SK-N-DZ (cell line): Measurements from ENCODE around the gene PAF1.
A peak's percentile ranks its signal among the peaks of the same experiment; 100 is the strongest.

ENCODE experiments used
- DNase-seq: peaks from one replicate; pipeline ENCODE4 v3.0.0-alpha.2; 2015; ENCODE audit warnings: low spot score

Gene PAF1

DNA sequence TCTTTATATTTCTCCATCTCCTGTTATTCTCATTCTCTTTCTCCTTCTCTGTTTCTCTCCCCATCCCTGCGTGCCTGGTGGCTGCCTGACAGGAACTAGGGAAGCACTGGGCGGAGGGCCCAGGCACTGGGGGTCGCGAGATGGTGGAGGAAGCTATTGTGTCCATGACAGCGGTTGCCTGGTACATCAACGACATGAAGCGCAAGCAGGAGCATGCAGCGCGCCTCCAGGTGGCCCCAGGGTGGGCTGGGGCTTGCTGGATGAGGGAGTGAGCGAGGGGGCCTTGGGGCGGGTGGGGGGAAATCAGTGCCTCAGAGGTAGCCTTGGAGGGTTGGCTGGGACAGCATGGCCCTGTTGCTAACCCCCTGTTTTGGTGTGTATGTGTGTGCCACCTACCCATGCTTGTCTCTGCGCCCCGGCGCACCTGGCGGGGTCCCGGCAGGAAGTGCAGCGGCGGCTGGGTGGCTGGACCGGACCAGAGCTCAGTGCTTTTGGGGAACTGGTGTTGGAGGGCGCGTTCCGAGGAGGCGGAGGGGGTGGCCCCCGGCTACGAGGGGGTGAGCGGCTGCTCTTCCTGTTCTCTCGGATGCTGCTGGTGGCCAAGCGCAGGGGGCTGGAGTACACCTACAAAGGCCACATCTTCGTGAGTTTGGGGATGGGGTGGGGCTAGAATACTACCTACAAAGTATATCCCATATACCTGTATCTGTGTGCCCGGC, 26.7 kb upstream of the PAF1 start:
- DNase-seq, result no peak

DNA sequence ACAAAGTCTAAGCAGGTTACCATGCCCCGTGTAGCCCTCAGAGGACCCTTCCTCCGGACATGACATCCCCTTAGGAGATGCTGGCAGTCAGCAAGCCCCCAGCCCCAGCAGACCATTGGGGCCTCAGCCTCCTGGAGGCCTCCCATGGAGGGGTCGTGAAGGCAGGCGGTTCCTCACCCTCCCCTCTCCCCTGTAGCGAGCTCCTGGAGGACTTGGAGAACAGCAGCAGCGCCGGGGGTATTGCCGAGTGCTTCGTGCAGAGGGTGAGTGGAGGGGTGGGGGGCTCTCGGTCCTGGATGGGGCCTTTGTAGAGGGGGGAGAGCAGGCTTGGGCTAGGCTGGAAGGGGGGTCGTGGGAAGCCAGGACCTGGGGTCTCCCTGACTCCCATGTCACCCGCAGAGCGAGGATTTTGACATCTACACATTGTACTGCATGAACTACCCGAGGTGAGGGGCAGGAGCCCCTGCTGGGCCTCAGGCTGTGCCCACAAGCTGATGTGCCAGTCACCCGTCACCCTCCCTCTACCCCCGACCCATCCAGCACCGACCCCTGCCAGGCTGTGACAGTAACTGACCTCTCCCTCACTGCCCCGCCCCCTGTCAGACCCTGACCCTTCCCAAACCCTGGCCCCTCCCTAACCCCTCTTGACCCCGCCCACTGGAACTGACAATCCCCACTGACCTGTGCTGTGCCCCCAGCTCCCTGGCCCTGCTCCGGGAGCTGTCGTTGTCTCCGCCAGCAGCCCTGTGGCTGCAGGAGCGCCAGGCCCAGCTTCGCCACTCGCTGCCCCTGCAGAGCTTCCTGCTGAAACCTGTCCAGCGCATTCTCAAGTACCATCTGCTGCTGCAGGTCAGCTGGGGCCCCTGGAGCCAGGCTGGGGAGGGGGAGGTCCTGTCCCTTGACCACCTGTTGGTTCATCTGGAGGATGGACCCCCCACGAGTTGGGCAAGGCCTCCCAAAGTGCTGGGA, 25.5 kb upstream of the PAF1 start:
- no peak for DNase-seq

DNA sequence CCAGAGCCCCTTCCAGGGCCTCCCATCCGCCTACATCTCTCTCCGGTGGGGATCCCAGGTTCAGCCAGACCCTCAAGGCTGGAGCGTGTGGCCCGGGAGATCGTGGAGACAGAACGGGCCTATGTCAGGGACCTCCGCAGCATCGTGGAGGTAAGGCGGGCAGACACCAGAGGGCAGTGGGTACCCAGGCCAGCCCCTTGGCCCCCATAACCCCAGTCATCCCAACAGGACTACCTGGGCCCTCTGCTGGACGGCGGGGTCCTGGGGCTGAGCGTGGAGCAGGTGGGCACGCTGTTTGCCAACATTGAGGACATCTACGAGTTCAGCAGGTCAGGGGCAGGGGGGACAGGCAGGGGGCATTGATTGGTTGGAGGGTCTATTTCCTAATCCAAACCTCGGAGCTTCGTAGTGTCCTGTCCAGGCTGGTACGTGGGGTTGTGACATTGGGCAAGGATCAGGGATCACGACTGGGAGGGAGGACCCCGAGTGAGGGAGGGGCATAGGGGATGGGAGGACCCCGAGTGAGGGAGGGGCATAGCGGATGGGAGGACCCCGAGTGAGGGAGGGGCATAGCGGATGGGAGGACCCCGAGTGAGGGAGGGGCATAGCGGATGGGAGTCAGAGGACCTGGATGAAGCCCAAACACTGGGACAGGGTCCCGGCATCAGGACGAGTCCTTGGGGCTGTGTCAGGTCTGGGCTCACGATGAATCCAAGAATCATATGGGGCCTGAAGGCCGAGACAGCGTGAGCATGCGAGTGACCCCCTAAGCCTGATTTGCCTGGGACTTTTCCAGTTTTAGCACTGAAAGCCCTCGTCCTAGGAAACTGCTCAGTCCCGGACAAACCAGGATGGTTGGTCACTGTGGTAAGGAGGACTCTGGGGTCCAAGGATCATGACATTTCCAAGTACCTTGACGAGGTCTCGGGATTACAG, 24.5 kb upstream of the PAF1 start:
- DNase-seq, result no peak

DNA sequence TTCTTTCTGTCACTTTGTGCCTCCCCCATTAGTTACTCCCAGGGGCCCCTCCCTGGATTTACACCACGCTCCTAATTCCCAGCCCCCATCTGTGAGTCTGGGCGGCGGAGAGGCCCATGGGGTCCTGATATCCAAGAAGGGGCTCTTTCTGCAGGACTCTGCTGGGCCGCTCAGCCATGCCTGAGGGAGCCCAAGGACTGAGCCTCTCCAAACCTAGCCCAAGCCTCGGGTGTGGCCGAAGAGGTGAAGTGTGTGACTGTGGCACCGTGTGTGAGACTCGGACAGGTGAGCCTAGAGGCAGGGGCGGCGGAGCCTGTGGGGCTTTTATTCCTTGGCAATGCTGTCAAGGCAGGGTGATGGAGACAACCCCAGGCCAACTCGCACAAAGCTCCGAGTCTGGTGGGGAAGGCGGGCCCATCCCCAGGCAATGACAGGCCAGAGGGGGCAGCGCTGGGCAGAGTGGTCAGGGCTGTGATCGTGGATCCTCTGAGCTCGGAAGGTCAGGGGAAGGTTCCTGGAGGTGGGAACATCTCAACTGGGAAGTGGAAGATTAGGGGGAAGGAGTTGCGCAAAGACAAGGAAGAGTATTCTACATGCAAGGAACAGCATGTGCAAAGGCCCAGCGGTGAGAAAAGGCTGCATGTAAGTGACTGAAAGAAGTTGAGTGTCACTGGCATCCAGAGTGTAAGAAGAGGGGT, 23.2 kb upstream of the PAF1 start:
- DNase-seq, result no peak

DNA sequence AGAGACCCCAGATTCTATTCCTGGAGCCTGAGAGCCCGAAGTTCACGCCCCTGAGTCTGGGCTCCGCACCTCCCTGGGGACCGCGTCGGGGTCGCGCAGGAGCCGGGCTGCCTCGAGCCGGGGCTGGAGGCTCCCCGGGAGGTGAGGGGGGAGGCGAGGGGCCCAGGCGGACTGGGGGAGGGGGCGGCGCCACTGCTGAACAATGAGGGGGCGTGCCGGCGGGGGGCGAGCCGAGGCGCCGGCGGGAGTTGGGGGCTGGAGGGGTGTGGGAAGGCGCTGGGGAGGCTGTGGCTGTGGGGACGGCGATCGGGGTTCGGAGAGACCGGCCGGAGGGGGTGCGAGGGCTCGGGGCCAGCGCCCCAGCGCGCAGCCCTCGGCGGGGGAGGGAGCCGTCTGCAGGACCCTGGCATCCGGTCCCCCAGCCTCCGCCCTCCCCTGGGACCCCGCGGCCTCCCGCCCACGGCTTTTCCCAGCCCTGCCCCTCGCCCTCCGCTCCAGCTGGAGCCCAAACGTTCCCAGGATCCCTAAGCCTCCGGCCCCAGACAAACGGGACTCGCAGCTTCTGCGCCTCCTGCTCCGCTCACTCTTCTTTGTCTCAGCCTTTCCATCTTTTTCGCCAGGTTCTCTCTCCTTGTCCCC, 22.5 kb upstream of the PAF1 start:
- DNase-seq, result peak; percentile 63

DNA sequence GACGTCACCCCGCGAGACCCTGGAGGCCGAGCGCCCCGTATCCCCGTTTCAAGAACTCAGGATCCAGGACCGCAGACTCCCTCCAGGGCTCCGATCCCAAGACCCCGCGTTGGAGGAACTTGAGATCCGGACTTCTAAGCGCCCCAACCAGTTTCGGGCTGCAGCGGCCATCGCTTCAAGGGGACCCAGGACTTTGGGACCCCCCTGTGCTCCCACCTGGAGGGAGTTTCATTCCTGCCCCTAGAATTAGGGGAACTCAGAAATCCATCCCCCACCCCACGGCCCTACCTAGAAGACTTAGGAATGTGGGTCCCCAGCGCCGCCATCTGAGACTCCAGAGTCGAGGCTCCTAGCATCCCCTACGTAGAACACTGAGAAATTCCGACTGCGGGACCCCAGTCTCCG, 22.0 kb upstream of the PAF1 start:
- no peak for DNase-seq

DNA sequence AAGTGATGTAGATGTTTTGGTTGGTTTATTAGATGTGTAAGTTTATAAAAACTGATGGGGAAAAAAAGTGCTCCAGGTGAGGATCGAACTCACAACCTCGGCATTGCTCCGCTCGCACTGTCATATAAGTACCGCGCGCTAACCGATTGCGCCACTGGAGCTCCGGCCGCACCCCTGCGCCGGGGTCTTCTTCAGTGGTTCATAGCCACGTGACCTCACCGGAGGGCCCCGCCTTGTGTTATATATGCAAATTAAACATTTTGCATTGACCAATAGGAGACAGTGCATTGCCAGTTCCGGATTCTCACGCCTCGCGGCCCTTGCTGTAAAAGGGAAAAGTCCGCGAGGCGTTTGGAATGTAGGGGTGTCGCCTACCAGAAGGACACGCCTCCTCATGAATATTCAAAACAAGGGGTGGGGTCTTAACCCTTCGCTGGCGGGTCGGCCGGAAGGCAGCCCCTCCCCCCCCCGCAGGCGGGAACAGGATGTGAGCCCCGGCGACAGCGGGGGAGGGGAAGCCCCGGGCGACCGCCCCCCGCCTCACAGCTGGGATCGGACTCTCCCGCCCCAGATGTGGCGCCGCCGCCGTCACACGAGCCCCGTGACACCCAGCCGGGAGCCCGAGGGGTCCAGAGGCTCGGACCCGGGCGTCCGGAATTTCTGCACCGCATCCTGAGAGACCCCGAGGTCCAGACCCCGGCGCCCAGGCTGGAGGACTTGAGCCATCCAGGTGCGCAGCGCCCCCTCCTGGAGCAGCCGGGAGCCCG, 21.4 kb upstream of the PAF1 start, which contains the start of gene PLEKHG2:
Gene PLEKHG2, plus strand, starts transcription at position 570 of the 767 bp plus-strand sequence. CDS start 1,418 bp downstream, outside the sequence.
- peak; percentile 99 for DNase-seq

DNA sequence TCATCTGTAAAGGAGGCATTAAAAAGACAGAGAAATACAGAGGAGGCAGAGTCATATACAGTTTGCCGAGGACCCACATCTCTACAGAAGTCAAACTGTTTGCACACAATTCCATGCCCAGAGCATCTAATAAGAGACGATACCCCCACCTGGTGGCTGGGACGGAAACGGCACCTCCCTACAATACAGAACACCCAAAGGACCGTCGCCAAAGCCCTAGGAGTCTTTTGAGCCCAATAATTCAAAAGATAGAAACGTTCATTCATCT, 20.9 kb upstream of the PAF1 start:
- peak; percentile 92 for DNase-seq

DNA sequence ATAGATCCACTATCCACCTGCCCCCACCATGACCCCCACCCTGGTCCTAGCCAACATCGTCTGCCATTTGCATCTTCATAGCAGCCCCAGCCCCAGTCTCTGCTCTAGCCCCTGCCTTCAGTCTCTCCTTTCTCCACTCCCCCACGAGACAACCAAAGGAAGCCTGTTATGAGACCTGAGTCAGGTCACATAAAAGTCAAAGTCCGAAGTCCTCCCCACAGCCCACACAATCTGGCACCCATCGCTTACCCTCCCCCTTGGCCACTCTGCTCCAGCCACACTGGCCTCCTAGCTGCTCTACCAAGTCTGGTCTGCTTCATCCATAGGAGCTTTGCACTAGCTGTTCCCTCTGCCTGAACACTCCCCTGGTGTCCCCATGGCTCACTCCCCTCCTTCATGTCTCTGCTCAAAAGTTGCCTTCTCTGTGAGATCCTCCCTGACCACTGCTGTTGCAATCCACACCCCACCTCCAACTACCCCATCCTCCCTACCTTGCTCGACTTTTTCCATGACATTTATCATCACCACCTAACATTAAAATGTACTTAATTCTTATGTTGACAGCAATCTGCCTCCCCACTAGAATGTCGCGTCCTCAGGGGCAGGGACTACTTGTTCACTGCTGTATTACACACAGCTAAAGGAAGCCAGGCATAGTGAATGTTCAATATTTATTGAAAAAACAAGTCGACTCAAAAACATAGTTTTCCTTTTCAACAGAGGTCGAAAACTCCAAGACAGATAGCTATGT, 20.4 kb upstream of the PAF1 start:
- DNase-seq, result no peak

DNA sequence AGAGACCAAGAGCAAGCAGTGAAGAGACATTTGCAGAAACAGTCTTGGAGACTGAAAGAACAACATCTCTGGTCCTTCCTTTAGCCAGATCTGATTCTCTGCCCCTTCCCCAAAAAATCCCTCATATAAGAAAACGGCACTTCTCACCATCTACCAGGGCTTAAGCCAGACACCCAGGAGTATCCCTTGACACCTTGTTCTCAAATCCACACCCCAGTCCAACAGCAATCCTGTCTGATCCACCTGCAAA, 19.9 kb upstream of the PAF1 start:
- no peak for DNase-seq

DNA sequence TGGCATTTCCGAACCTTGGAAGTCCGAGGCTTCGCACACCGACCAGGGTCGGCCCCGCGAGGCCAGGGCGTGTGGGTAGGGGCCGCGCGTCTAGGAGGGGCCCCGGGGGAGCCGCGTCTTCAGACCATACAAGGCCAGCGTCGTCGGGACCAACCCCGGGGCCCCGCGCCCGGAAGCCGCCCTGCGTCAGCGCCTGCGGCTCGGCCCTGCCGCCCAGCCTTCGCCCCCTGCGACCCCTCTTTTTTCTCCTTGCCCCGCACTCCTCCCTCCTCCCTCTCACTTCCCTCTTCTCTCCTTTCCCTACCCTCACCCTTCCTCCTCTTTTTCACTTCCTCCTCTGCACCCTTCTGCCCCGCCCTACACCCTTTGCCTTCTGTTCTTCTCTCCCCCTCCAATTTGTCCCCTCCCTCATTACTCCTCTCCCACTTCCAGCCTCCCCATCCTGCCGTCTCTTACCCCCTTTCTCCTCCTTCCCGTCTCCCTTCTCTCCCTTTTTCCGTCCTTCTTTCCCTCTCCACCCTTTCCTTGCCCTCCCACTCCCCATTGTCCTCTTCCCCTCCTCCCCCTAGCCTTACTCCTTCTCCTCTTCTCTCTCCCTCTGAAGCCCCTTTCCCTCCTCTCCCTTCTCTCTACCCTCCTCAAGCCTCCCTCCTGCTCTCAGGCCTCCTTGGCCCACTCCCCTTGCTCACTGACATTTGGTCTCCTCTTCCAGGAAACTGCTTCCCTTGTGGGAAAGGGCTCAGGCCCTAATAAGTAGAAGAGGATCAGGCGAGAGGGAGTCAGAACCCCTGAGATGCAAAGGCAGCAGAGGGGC, 19.3 kb upstream of the PAF1 start:
- no peak for DNase-seq

DNA sequence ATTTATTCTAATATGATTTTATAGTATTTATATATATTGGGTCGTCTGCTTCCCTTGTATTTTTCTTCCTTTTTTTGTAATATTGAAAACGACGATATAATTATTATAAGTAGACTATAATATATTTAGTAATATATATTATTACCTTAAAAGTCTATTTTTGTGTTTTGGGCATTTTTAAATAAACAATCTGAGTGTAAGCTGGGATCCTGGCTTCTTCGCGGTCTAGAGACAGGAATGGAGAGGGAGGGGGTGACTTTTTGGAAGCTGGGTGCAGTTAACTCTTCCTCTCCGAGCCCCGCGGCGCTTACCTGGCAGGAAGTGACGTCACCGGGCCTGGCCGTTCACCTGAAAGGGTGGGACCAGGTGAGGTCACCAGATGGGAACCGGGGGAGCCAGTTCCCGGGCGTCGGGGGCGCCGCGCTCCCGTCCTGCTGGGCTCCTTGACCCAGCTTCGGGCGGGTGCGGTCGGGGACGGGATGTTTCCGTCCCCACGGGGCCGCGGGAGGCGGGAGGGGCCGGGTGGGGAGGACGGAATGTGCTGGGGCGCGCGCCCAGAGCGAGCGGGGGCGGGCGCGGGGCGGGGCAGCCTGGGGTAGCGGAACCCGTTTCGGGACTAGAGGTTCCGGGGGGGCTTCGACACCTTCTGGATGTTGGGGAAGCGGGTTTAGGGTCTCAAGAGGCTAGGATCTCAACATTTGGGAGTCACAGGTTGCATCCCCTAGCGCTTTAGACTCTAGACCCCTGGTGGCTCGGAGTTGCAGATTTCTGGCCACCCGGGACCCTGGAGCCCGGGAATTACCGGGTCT, 18.5 kb upstream of the PAF1 start:
- DNase-seq, result no peak

DNA sequence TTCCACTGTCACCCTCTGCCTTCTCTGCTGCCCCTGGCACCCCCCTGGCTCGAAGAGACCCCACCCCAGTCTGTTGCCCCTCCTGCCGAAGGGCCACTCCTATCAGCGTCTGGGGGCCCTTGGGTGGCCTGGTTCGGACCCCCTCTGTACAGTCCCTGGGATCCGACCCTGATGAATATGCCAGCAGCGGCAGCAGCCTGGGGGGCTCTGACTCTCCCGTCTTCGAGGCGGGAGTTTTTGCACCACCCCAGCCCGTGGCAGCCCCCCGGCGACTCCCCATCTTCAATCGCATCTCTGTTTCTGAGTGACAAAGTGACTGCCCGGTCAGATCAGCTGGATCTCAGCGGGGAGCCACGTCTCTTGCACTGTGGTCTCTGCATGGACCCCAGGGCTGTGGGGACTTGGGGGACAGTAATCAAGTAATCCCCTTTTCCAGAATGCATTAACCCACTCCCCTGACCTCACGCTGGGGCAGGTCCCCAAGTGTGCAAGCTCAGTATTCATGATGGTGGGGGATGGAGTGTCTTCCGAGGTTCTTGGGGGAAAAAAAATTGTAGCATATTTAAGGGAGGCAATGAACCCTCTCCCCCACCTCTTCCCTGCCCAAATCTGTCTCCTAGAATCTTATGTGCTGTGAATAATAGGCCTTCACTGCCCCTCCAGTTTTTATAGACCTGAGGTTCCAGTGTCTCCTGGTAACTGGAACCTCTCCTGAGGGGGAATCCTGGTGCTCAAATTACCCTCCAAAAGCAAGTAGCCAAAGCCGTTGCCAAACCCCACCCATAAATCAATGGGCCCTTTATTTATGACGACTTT, 17.7 kb upstream of the PAF1 start:
- no peak for DNase-seq

DNA sequence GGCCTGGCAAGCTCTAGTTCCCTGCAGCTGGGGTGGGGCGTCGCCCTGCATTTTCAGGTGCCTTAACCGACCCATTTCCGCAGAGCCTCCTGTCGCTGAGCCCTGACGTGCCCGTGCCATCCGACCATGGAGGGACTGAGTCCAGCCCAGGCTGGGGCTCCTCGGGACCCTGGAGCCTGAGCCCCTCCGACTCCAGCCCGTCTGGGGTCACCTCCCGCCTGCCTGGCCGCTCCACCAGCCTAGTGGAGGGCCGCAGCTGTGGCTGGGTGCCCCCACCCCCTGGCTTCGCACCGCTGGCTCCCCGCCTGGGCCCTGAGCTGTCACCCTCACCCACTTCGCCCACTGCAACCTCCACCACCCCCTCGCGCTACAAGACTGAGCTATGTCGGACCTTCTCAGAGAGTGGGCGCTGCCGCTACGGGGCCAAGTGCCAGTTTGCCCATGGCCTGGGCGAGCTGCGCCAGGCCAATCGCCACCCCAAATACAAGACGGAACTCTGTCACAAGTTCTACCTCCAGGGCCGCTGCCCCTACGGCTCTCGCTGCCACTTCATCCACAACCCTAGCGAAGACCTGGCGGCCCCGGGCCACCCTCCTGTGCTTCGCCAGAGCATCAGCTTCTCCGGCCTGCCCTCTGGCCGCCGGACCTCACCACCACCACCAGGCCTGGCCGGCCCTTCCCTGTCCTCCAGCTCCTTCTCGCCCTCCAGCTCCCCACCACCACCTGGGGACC, 16.9 kb upstream of the PAF1 start:
- no peak for DNase-seq

DNA sequence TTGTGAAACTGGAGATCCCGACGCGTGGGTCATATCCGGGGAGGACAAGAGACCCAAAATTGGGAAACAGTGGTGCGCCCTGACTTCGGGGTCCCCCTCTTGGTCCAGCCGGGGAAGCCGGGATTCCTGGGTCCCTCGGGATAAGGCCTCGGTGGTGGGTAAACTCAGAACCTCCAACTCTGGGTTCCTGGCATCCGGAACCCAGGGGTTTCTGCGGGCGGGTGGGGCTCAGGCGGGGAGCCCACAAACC, 16.4 kb upstream of the PAF1 start:
- no peak for DNase-seq

DNA sequence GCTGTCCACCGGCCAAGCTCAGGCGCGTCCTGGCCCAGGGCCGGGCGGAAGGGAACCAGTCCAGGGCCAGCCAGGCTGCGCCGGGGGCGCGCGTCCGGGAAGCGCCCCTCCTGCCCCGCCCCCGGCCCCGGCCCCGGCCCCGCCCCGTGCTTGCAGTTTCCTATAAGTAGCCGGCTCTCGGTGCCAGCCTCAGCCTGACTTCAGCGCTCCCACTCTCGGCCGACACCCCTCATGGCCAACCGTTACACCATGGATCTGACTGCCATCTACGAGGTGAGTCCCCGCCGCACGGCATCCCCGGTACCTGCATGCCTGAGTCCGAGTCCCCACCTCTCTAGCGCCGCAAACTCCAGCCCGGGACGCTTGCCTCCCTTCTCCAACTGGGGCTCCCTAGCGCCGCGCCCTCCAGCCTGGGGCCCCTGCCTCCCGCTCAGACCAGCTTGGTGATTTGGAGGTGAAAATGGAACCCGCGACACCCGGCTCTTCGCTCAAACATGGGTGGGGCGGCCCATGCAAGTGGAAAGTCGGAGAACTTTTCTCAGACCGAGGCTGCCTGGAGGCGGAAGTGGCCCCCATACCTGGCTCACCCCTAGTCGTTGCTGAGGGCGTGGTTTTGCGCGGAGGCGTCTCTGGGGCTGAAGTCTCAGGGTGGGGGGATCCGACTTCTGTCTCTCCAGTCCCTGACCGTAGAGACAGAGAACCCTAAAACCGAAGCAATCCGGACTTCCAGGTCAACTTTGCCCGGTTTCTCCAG, 15.9 kb upstream of the PAF1 start, which contains the start of gene ZFP36:
Gene ZFP36, plus strand, starts transcription at position 192 of the 754 bp plus-strand sequence. Its CDS starts 58 bp downstream, at position 250.
- DNase-seq, result no peak
